HUES64 (cell line): Measurements from ENCODE around the gene BIRC3.

Experiments used
- H3K27ac ChIP-seq: 2 replicates; pipeline ENCODE4 v1.7.0; 2013; ENCODE audit warnings: low read depth, low read length, inconsistent platforms
- H3K27me3 ChIP-seq: 2 replicates; pipeline ENCODE4 v1.6.1; 2013; ENCODE audit warnings: mild to moderate bottlenecking, low read length; ENCODE audit not compliant: insufficient read depth
- H3K36me3 ChIP-seq: 2 replicates; pipeline ENCODE4 v1.6.1; 2013; ENCODE audit warnings: mild to moderate bottlenecking, low read length; ENCODE audit not compliant: insufficient read depth
- H3K4me1 ChIP-seq: 2 replicates; pipeline ENCODE4 v1.6.1; 2013; ENCODE audit warnings: mild to moderate bottlenecking, low read length, moderate library complexity; ENCODE audit not compliant: insufficient read depth
- H3K4me3 ChIP-seq: 2 replicates; pipeline ENCODE4 v1.5.1; 2013; ENCODE audit warnings: mild to moderate bottlenecking, low read length, moderate library complexity
- H3K9ac ChIP-seq: 2 replicates; pipeline ENCODE4 v1.6.1; 2013; ENCODE audit warnings: mild to moderate bottlenecking, low read depth, low read length
- H3K9me3 ChIP-seq: 2 replicates; pipeline ENCODE4 v1.6.1; 2013; ENCODE audit warnings: low read depth, low read length; ENCODE audit not compliant: insufficient read depth
- WGBS: fragments of 150-250, 120-280 bp; methylation state at CpG from one replicate; pipeline ENCODE4 v1.1.7; 2013; ENCODE audit warnings: missing lambda C conversion rate; 5-methylcytosine and 5-hydroxymethylcytosine counted together

Gene BIRC3

GRCh38 chr11:102377891-102378290, 60.6 kb downstream of the BIRC3 start:
- peaks cover 38% of the 10 kb centered on the region for H3K36me3 ChIP-seq

GRCh38 chr11:102378818-102379217, 61.5 kb downstream of the BIRC3 start:
- H3K9ac ChIP-seq: no peak overlapping the region
- no peaks in the 10 kb centered on the region for H3K9me3 ChIP-seq
- H3K4me1 ChIP-seq: no peaks in the 10 kb centered on the region; the same call in 1 of the 2 replicates
- H3K36me3 ChIP-seq: peaks cover 38% of the 10 kb centered on the region
- no peaks in the 10 kb centered on the region for H3K27me3 ChIP-seq
- no peak overlapping the region for H3K4me3 ChIP-seq
- no peak overlapping the region for H3K27ac ChIP-seq

More at GRCh38 chr11:102377891-102378290, 60.6 kb downstream of the BIRC3 start:
- WGBS: 96% methylated on average over 1 of the region's 2 CpGs
- no peak overlapping the region for H3K4me3 ChIP-seq
- H3K4me1 ChIP-seq: no peaks in the 10 kb centered on the region
- H3K27me3 ChIP-seq: no peaks in the 10 kb centered on the region
- no peaks in the 10 kb centered on the region for H3K9me3 ChIP-seq
- no peak overlapping the region for H3K9ac ChIP-seq
- no peak overlapping the region for H3K27ac ChIP-seq

GRCh38 chr11:102382384-102382783, 65.1 kb downstream of the BIRC3 start:
- Histone ChIP-seq H3K9me3 (no peaks in the 10 kb centered on the region), H3K4me1 (no peaks in the 10 kb centered on the region; the same call in 1 of the 2 replicates), H3K27me3 (no peaks in the 10 kb centered on the region), H3K9ac (no peak overlapping the region), H3K36me3 (peaks cover 46% of the 10 kb centered on the region), H3K4me3 (no peak overlapping the region), H3K27ac (no peak overlapping the region)
- WGBS: 95% methylated on average over 3 of the region's 3 CpGs

- Histone ChIP-seq H3K27ac (no peak overlapping the region), H3K4me1 (no peaks in the 10 kb centered on the region; the same call in 1 of the 2 replicates), H3K9ac (no peak overlapping the region), H3K4me3 (no peak overlapping the region), H3K36me3 (peaks cover 37% of the 10 kb centered on the region), H3K9me3 (no peaks in the 10 kb centered on the region), H3K27me3 (no peaks in the 10 kb centered on the region)
- 94% methylated on average over 3 of the region's 3 CpGs for WGBS
Measured at GRCh38 chr11:102383839-102384238, 66.6 kb downstream of the BIRC3 start.

GRCh38 chr11:102384419-102385079, 67.3 kb downstream of the BIRC3 start:
- peaks cover 32% of the 10 kb centered on the region for H3K36me3 ChIP-seq

GRCh38 chr11:102385085-102386007, 68.1 kb downstream of the BIRC3 start:
- H3K9me3 ChIP-seq: no peaks in the 10 kb centered on the region
- 88% methylated on average over 2 of the region's 5 CpGs for WGBS
- H3K36me3 ChIP-seq: peaks cover 25% of the 10 kb centered on the region
- no peak overlapping the region; the same call in 1 of the 2 replicates for H3K27ac ChIP-seq
- H3K27me3 ChIP-seq: no peaks in the 10 kb centered on the region
- no peaks in the 10 kb centered on the region; the same call in 1 of the 2 replicates for H3K4me1 ChIP-seq
- no peak overlapping the region for H3K4me3 ChIP-seq
- H3K9ac ChIP-seq: no peak overlapping the region

More at GRCh38 chr11:102384419-102385079, 67.3 kb downstream of the BIRC3 start:
- no peaks in the 10 kb centered on the region for H3K27me3 ChIP-seq
- no peak overlapping the region for H3K27ac ChIP-seq
- no peak overlapping the region for H3K9ac ChIP-seq
- H3K9me3 ChIP-seq: no peaks in the 10 kb centered on the region
- no peaks in the 10 kb centered on the region; the same call in 1 of the 2 replicates for H3K4me1 ChIP-seq
- no peak overlapping the region for H3K4me3 ChIP-seq
- WGBS: 87% methylated on average over 15 of the region's 15 CpGs

GRCh38 chr11:102386136-102386734, 69.0 kb downstream of the BIRC3 start:
- Histone ChIP-seq H3K27ac (no peak overlapping the region), H3K4me3 (no peak overlapping the region), H3K36me3 (peaks cover 23% of the 10 kb centered on the region), H3K4me1 (no peaks in the 10 kb centered on the region; the same call in 1 of the 2 replicates), H3K9ac (no peak overlapping the region), H3K27me3 (no peaks in the 10 kb centered on the region), H3K9me3 (no peaks in the 10 kb centered on the region)
- 83% methylated on average over 1 of the region's 2 CpGs for WGBS

- no peak overlapping the region for H3K9ac ChIP-seq
- H3K36me3 ChIP-seq: peaks cover 23% of the 10 kb centered on the region
- WGBS: 96% methylated on average over 5 of the region's 8 CpGs
- no peak overlapping the region for H3K4me3 ChIP-seq
- H3K9me3 ChIP-seq: no peaks in the 10 kb centered on the region
- H3K27ac ChIP-seq: no peak overlapping the region
- H3K4me1 ChIP-seq: no peaks in the 10 kb centered on the region; the same call in 1 of the 2 replicates
- no peaks in the 10 kb centered on the region for H3K27me3 ChIP-seq
Measured at GRCh38 chr11:102387043-102387781, 69.9 kb downstream of the BIRC3 start.
